ENCODE measurements around the gene MARCHF10. TPM values are rescaled to one million over a fixed set of nuclear protein-coding genes. Genes with fewer than 3 reads are reported as not detected.

MARCHF10 gene
- total and polyA plus RNA-seq, 9 of the 15 experiments (the other 6 are each of a cell fraction or from before 2014, with no cell fraction given) = not detected

DNA sequence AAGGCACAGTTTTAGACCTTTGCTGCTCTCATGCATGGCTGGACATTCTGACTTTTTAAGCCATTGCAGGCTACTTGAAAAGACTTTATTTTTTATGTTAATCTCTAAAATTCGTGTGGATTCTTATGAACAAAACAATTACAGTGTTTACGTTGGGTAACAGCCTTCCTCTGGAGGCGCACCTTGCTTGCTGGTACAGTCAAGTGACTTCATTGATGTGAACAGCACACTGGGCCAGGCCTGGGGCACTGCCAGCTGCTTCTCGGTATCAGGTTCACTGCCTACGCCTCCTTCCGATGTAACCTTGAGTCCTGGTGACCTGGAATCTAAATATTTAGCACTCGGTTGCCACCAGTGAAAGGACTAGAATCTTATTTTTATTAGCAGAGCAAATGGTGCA is 27.8 kb downstream of the MARCHF10 start:
- Histone ChIP-seq H2AFZ (ENCODE audit: low read depth, low read length) (no peak overlapping the region), H3K9me1 (ENCODE audit: control insufficient read depth, insufficient read depth, low read length) (no peaks in the 10 kb centered on the region), H3K9me3 (replicated peaks; ENCODE audit: control insufficient read depth, insufficient read depth, low read depth, low read length) (no peaks in the 10 kb centered on the region), H3K4me3 (no peak overlapping the region), H3K4me1 (replicated peaks in 1 of 2; ENCODE audit: control insufficient read depth in 2 of 2, insufficient read depth in 2 of 2, low read length in 2 of 2) (peaks cover 0 to 4% of the 10 kb centered on the region in 2 experiments; a peak in 1 of 5 replicates), H3K27ac (ENCODE audit: extremely low read depth, low read depth, low read length) (no peak overlapping the region), H4K20me1 (replicated peaks; ENCODE audit: control insufficient read depth, insufficient read depth, low read length) (no peaks in the 10 kb centered on the region; the same call in 1 of the 2 replicates), H3K9ac (ENCODE audit: insufficient read depth in 1 of 2, low read depth in 2 of 2, low read length in 2 of 2) (no peak overlapping the region), H3K79me2 (ENCODE audit: control insufficient read depth, insufficient read depth, low read length) (no peaks in the 10 kb centered on the region), H3K36me3 (ENCODE audit: control insufficient read depth, insufficient read depth, low read length) (no peaks in the 10 kb centered on the region), H3K27me3 (ENCODE audit: control insufficient read depth in 2 of 2, insufficient read depth in 2 of 2, low read length in 2 of 2) (peaks cover 20 to 33% of the 10 kb centered on the region in 2 experiments), H3K4me2 (ENCODE audit: insufficient read depth, low read length) (no peak overlapping the region)
- intact Hi-C loops (cut with micrococcal nuclease) = no loop called here
- FAIRE-seq = no peak
- WGBS (ENCODE audit: insufficient coverage, low coverage, missing lambda C conversion rate) = under 1% methylated on average over 7 of the region's 7 CpGs
- CTCF ChIA-PET (ENCODE audit: low intra/inter-chr PET ratio) = no interaction called here
- TF ChIP-seq, protein P1, sequence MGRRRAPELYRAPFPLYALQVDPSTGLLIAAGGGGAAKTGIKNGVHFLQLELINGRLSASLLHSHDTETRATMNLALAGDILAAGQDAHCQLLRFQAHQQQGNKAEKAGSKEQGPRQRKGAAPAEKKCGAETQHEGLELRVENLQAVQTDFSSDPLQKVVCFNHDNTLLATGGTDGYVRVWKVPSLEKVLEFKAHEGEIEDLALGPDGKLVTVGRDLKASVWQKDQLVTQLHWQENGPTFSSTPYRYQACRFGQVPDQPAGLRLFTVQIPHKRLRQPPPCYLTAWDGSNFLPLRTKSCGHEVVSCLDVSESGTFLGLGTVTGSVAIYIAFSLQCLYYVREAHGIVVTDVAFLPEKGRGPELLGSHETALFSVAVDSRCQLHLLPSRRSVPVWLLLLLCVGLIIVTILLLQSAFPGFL (CRISPR knock-in tag; IDR thresholded peaks at IDR 0.05) = no peak
- TF ChIP-seq RAD51 (IDR thresholded peaks at IDR 0.05; ENCODE audit: borderline replicate concordance, low read depth) (no peak), NBN (IDR thresholded peaks at IDR 0.05; ENCODE audit: low read depth) (no peak), ZNF253 (CRISPR knock-in tag; conservative IDR thresholded peaks at IDR 0.05) (no peak), ZZZ3 (IDR thresholded peaks at IDR 0.05) (no peak), HOXB6 (CRISPR knock-in tag; IDR thresholded peaks at IDR 0.05; ENCODE audit: borderline replicate concordance) (no peak), ZBTB8A (IDR thresholded peaks at IDR 0.05; ENCODE audit: partially characterized antibody) (no peak), ZNF766 (CRISPR knock-in tag; conservative IDR thresholded peaks at IDR 0.05) (no peak)
- TF ChIP-seq, protein P2, sequence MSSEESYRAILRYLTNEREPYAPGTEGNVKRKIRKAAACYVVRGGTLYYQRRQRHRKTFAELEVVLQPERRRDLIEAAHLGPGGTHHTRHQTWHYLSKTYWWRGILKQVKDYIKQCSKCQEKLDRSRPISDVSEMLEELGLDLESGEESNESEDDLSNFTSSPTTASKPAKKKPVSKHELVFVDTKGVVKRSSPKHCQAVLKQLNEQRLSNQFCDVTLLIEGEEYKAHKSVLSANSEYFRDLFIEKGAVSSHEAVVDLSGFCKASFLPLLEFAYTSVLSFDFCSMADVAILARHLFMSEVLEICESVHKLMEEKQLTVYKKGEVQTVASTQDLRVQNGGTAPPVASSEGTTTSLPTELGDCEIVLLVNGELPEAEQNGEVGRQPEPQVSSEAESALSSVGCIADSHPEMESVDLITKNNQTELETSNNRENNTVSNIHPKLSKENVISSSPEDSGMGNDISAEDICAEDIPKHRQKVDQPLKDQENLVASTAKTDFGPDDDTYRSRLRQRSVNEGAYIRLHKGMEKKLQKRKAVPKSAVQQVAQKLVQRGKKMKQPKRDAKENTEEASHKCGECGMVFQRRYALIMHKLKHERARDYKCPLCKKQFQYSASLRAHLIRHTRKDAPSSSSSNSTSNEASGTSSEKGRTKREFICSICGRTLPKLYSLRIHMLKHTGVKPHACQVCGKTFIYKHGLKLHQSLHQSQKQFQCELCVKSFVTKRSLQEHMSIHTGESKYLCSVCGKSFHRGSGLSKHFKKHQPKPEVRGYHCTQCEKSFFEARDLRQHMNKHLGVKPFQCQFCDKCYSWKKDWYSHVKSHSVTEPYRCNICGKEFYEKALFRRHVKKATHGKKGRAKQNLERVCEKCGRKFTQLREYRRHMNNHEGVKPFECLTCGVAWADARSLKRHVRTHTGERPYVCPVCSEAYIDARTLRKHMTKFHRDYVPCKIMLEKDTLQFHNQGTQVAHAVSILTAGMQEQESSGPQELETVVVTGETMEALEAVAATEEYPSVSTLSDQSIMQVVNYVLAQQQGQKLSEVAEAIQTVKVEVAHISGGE (CRISPR knock-in tag; IDR thresholded peaks at IDR 0.05) = no peak
- TF ChIP-seq, protein P3, sequence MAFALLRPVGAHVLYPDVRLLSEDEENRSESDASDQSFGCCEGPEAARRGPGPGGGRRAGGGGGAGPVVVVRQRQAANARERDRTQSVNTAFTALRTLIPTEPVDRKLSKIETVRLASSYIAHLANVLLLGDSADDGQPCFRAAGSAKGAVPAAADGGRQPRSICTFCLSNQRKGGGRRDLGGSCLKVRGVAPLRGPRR (CRISPR knock-in tag; IDR thresholded peaks at IDR 0.05) = no peak
- in situ Hi-C loops (cut with MboI) = no loop called here
- no peak for DNase-seq (ENCODE audit: extremely low read depth in 1 of 4, low spot score in 3 of 4)
- no TSS peak for BruUV-seq (replicated peaks)
- POLR2A ChIA-PET = no interaction called here
- ATAC-seq = no peak

Data from K562 (cell line).